ENCODE data around the gene PLEKHM2.

PLEKHM2 gene

DNA sequence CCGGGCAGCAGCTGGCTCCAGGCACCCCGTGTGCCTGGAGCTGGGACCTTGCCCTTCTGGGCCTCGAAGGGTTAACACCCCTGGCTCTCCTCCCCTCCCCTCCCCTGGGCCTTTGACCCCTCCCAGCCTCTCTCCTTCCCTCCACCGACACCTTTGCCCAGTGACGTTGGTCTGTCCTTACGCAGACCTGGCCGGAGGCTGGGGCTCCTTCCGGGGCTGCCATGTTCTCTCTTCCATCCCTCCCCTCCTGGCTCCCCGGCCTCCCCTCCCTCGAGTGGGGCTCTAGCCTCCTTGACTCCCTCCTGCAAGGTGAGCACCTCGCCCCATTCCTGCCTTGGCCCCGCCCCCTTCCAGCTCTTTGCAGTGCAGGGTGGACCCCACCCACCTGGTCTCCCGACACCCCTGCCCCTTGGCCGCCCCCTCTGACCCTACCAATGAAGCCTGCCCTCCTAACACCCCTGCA, 58.2 kb downstream of the PLEKHM2 start, which contains the start of gene TMEM82:
TSS of gene TMEM82 (plus strand) at position 161 of the 463 bp plus-strand sequence. CDS start at position 222, 61 bp downstream.
- TF ChIP-seq FOXM1 (IDR thresholded peaks at IDR 0.05; ENCODE audit: borderline replicate concordance, low read depth) = no peak
- TF ChIP-seq EGR1 (IDR thresholded peaks at IDR 0.05) = no peak
- no peak for TF ChIP-seq CEBPB (IDR thresholded peaks at IDR 0.05)
- TF ChIP-seq NFIC (IDR thresholded peaks at IDR 0.05) = no peak
- TF ChIP-seq, protein P1, sequence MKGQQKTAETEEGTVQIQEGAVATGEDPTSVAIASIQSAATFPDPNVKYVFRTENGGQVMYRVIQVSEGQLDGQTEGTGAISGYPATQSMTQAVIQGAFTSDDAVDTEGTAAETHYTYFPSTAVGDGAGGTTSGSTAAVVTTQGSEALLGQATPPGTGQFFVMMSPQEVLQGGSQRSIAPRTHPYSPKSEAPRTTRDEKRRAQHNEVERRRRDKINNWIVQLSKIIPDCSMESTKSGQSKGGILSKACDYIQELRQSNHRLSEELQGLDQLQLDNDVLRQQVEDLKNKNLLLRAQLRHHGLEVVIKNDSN (IDR thresholded peaks at IDR 0.05) = no peak

DNA sequence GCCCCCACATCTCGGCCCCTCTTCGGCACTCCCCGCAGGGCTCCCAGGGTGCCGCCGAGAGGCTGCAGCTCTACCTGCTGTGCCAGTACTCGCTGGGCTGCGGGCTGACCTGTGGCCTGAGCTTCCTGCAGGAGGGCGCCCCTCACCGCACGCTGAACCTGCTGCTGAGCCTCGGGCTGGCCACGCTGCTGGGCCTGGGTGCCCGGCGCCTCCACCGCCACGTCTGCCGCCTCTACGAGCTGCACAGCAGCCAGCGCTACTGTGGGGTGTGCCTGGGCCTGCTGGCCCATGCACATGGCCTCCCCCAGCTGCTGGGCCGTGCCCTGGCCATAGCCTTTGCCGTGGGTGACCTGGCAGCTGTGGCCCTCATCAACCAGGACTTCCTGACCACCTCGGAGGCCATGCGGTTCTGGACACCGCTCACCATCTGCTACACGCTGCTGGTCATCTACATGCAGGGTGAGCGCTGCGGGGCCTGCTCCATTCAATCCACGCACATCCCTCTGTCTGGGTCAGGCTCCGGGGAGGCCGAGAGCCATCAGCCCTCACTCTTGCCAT, 60.1 kb downstream of the PLEKHM2 start:
- no peak for TF ChIP-seq TEAD4 (IDR thresholded peaks at IDR 0.05)
- no peak for TF ChIP-seq CREB1 (IDR thresholded peaks at IDR 0.05; ENCODE audit: low read depth)
- TF ChIP-seq TCF12 (IDR thresholded peaks at IDR 0.05; ENCODE audit: low read depth) = no peak
- TF ChIP-seq YY1 (IDR thresholded peaks at IDR 0.05; ENCODE audit: low read depth) = no peak
- TF ChIP-seq EP300 (IDR thresholded peaks at IDR 0.05; ENCODE audit: borderline replicate concordance) = no peak
- TF ChIP-seq, protein P1 (IDR thresholded peaks at IDR 0.05) = no peak
- no peak for TF ChIP-seq RAD21 (IDR thresholded peaks at IDR 0.05; ENCODE audit: low read depth)
- TF ChIP-seq ZBTB7A (IDR thresholded peaks at IDR 0.05; ENCODE audit: low read depth) = no peak

DNA sequence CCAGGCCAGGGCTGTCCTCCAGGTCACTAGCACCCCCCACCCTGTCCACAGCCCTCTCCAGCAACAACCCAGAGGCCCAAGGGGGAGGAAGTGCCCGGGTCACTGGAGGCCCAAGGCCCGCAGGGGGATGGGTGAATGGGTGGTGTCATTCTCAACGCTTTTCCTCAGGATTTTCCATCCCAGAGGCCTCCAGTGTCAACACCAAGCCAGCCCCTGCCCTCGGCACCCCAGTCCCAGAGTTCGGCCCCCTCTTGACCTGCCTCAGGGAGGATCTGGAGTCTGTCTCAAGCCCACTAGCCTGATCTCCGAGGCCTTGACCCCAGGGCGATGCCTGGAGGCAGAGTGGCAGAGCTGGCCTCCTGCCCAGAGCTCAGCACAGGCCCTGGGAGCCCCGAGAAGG, 63.3 kb downstream of the PLEKHM2 start:
- no peak for TF ChIP-seq YY1 (IDR thresholded peaks at IDR 0.05; ENCODE audit: low read depth)
- TF ChIP-seq, protein P2, sequence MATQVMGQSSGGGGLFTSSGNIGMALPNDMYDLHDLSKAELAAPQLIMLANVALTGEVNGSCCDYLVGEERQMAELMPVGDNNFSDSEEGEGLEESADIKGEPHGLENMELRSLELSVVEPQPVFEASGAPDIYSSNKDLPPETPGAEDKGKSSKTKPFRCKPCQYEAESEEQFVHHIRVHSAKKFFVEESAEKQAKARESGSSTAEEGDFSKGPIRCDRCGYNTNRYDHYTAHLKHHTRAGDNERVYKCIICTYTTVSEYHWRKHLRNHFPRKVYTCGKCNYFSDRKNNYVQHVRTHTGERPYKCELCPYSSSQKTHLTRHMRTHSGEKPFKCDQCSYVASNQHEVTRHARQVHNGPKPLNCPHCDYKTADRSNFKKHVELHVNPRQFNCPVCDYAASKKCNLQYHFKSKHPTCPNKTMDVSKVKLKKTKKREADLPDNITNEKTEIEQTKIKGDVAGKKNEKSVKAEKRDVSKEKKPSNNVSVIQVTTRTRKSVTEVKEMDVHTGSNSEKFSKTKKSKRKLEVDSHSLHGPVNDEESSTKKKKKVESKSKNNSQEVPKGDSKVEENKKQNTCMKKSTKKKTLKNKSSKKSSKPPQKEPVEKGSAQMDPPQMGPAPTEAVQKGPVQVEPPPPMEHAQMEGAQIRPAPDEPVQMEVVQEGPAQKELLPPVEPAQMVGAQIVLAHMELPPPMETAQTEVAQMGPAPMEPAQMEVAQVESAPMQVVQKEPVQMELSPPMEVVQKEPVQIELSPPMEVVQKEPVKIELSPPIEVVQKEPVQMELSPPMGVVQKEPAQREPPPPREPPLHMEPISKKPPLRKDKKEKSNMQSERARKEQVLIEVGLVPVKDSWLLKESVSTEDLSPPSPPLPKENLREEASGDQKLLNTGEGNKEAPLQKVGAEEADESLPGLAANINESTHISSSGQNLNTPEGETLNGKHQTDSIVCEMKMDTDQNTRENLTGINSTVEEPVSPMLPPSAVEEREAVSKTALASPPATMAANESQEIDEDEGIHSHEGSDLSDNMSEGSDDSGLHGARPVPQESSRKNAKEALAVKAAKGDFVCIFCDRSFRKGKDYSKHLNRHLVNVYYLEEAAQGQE (IDR thresholded peaks at IDR 0.05; ENCODE audit: low read depth) = no peak
- TF ChIP-seq EP300 (IDR thresholded peaks at IDR 0.05; ENCODE audit: borderline replicate concordance) = no peak
- TF ChIP-seq NFIC (IDR thresholded peaks at IDR 0.05) = no peak
- TF ChIP-seq RAD21 (IDR thresholded peaks at IDR 0.05; ENCODE audit: low read depth) = no peak
- no peak for TF ChIP-seq CEBPB (IDR thresholded peaks at IDR 0.05)

DNA sequence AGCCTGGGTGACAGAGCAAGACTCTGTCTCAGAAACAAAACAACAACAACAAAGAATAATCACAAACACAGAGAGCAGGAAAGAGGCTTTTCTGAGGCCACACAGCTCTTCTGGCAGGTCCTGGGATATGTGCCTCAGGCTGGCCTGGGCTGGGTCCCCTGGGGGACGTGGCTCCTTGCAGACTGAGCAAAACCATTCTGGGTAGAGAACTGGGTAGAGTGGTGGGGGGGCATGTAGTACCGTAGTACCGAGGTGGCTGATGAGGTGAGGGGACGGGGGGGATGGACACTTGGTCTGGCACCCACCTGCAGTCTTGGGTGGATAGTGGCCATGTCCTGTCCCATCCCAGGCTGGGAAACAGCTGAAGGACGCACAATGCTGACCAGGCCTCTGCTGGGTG, 64.1 kb downstream of the PLEKHM2 start:
- no peak for TF ChIP-seq TCF12 (IDR thresholded peaks at IDR 0.05; ENCODE audit: low read depth)
- no peak for TF ChIP-seq TAF1 (IDR thresholded peaks at IDR 0.05; ENCODE audit: low read depth)

DNA sequence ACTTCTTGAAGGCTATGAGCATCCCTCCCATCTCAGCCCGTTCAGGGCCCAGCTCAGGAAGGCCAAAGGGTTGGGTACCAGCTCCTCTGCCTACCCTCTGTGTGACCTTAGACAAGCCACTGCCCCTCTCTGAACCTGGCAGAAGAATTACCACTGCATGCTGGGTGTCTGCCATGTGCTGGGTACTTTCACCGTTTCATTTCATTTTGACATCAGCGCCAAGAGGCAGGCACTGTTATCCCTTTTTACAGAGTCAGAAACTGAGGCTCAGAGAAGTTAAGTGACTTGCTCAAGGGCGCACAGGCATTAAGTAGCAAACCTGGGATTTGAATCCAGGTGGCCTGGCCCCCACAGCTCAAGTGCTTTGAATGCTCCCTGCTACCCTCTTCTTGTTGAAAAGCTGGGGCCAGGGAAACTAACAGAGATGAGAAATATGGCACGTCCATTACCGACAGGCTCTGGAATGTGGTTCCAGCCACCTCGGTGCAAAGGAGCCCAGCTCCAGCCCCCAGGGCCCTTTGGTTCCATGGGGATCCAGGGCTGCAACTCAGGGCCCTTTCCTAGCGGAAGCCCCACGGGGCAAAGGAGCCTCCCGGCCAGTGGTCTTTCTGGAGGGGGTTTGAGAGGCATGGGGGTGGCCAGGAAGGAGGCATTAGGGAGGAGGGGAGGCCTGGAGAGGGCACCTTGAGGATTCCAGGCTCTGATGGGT, 64.7 kb downstream of the PLEKHM2 start:
- no peak for TF ChIP-seq TAF1 (IDR thresholded peaks at IDR 0.05; ENCODE audit: low read depth)
- TF ChIP-seq EP300 (IDR thresholded peaks at IDR 0.05; ENCODE audit: borderline replicate concordance) = no peak
- TF ChIP-seq CREB1 (IDR thresholded peaks at IDR 0.05; ENCODE audit: low read depth) = no peak

DNA sequence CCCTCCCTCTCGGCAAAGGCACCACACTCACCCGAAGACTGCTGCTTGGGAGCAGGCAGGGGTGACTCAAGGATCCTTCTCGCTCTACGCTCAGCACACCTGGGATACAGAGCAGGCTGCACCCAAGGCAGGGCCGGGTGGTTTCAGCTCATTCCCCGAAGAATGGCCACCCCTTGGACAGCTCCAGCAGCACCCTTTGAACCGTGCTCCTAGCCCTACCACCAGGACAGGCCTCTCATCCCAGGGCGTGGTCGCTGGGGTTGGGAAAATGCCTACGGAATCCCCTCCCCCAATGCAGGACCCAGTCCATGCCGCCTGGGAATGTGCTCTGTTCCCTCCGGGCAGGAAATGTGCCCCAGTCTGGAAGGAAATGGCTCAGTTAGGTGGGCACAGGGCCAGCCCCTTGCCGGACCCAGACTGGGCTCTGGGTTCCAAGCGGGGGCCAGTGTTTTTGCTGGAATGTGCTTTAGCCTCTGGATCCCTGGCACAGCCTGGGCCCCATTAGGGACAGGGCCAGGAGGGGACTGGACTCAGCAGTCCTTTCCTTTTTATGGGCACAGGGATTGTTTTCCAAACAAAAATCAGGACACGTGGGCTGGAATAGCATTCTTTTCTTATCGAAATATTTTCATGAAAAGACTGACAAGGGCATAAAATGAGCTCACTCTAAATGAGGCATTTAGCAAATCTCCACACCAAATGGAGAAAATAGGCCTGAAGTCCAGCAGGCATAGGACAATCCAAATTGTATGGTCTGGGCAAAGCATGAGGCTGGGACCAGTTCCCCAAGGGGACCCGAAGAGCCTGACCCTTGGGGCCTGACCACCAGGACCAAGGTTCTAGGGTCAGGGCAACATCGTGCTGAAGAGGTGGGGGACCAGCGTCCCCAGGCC, 65.5 kb downstream of the PLEKHM2 start:
- TF ChIP-seq FOXM1 (IDR thresholded peaks at IDR 0.05; ENCODE audit: borderline replicate concordance, low read depth) (no peak), NFIC (IDR thresholded peaks at IDR 0.05) (no peak)

DNA sequence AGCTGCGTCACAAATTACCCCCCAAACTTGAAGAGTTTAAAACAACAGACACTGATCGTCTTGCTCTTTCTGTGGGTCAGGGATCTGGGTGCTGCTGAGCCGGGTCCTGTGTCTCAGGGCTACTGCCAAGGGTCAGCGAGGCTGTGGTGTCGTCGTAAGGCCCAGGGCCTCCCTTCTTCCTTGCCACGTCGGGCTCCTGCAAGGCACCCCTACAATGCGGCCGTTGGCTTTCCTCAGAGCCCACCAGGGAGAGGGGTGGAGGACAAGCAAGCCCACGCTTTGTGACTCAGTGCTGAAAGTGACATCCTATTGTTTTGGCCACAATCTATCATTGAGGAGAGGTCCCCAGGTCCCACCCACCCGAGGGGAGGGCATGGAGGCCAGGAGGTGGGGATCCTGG, 66.8 kb downstream of the PLEKHM2 start:
- no peak for TF ChIP-seq EGR1 (IDR thresholded peaks at IDR 0.05)
- no peak for TF ChIP-seq FOXM1 (IDR thresholded peaks at IDR 0.05; ENCODE audit: borderline replicate concordance, low read depth)
- no peak for TF ChIP-seq NFIC (IDR thresholded peaks at IDR 0.05)
- TF ChIP-seq ZBTB7A (IDR thresholded peaks at IDR 0.05; ENCODE audit: low read depth) = no peak
- no peak for TF ChIP-seq YY1 (IDR thresholded peaks at IDR 0.05; ENCODE audit: low read depth)
- TF ChIP-seq, protein P3, sequence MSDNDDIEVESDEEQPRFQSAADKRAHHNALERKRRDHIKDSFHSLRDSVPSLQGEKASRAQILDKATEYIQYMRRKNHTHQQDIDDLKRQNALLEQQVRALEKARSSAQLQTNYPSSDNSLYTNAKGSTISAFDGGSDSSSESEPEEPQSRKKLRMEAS (IDR thresholded peaks at IDR 0.05) = no peak
- no peak for TF ChIP-seq TCF12 (IDR thresholded peaks at IDR 0.05; ENCODE audit: low read depth)
- TF ChIP-seq EP300 (IDR thresholded peaks at IDR 0.05; ENCODE audit: borderline replicate concordance) = no peak
- no peak for TF ChIP-seq CEBPB (IDR thresholded peaks at IDR 0.05)
- no peak for TF ChIP-seq CREB1 (IDR thresholded peaks at IDR 0.05; ENCODE audit: low read depth)
- TF ChIP-seq, protein P1 (IDR thresholded peaks at IDR 0.05) = no peak
- TF ChIP-seq, protein P2 (IDR thresholded peaks at IDR 0.05; ENCODE audit: low read depth) = no peak
- no peak for TF ChIP-seq RAD21 (IDR thresholded peaks at IDR 0.05; ENCODE audit: low read depth)
- TF ChIP-seq TEAD4 (IDR thresholded peaks at IDR 0.05) = no peak
- TF ChIP-seq TAF1 (IDR thresholded peaks at IDR 0.05; ENCODE audit: low read depth) = no peak
